Suppressor macrophage treated with lipopolysaccharide for 4 hours (primary cell): Measurements from ENCODE around the gene TSC2.
"Not testable (repeated sequence)": the region's sequence is repeated elsewhere in the genome, so short reads cannot be mapped to it uniquely, and the experiment has no call there.

Experiments used
- DNase-seq: peaks from one replicate; pipeline ENCODE4 v3.0.0-alpha.2; 2020

Gene TSC2

GRCh38 chr16:2107121-2107790 lies 59.5 kb downstream of the TSC2 start:
- not testable (repeated sequence) for DNase-seq

GRCh38 chr16:2107791-2108125 lies 60.0 kb downstream of the TSC2 start:
- DNase-seq = not testable (repeated sequence)

GRCh38 chr16:2108446-2109270 lies 60.9 kb downstream of the TSC2 start:
- not testable (repeated sequence) for DNase-seq

GRCh38 chr16:2109271-2109580 lies 61.4 kb downstream of the TSC2 start:
- DNase-seq = not testable (repeated sequence)

GRCh38 chr16:2109872-2110271 lies 62.1 kb downstream of the TSC2 start:
- not testable (repeated sequence) for DNase-seq

GRCh38 chr16:2110332-2111008 lies 62.7 kb downstream of the TSC2 start:
- not testable (repeated sequence) for DNase-seq

GRCh38 chr16:2111009-2111353 lies 63.2 kb downstream of the TSC2 start:
- DNase-seq = not testable (repeated sequence)

GRCh38 chr16:2111412-2112335 lies 63.9 kb downstream of the TSC2 start:
- DNase-seq = not testable (repeated sequence)

GRCh38 chr16:2112539-2113106 lies 64.8 kb downstream of the TSC2 start:
- not testable (repeated sequence) for DNase-seq

GRCh38 chr16:2114225-2114624 lies 66.4 kb downstream of the TSC2 start:
- DNase-seq = not testable (repeated sequence)

GRCh38 chr16:2114885-2115590 lies 67.3 kb downstream of the TSC2 start:
- DNase-seq = not testable (repeated sequence)

GRCh38 chr16:2115591-2115973 lies 67.8 kb downstream of the TSC2 start:
- no peak for DNase-seq

GRCh38 chr16:2116428-2116827 lies 68.6 kb downstream of the TSC2 start:
- not testable (repeated sequence) for DNase-seq

- not testable (repeated sequence) for DNase-seq
Observed at GRCh38 chr16:2117341-2117740, 69.6 kb downstream of the TSC2 start.

- not testable (repeated sequence) for DNase-seq
Observed at GRCh38 chr16:2117960-2118722, 70.4 kb downstream of the TSC2 start.

- not testable (repeated sequence) for DNase-seq
Observed at GRCh38 chr16:2121325-2121724, 73.5 kb downstream of the TSC2 start.

- DNase-seq = no peak
Observed at GRCh38 chr16:2121853-2122252, 74.1 kb downstream of the TSC2 start.

GRCh38 chr16:2122429-2122828 lies 74.6 kb downstream of the TSC2 start:
- DNase-seq = no peak

GRCh38 chr16:2122934-2123683 lies 75.3 kb downstream of the TSC2 start:
- not testable (repeated sequence) for DNase-seq

GRCh38 chr16:2123706-2124376 lies 76.1 kb downstream of the TSC2 start:
- not testable (repeated sequence) for DNase-seq
